ENCODE data around the gene SETD4.
"Not testable (repeated sequence)": the region's sequence is repeated elsewhere in the genome, so short reads cannot be mapped to it uniquely, and the experiment has no call there.

The SETD4 gene

GRCh38 chr21:36076878-36077655 lies 16.7 kb upstream of the SETD4 start:
- no peak for DNase-seq

GRCh38 chr21:36075953-36076352 lies 15.6 kb upstream of the SETD4 start:
- no peak for DNase-seq

GRCh38 chr21:36075171-36075570 lies 14.8 kb upstream of the SETD4 start:
- DNase-seq, result no peak

- not testable (repeated sequence) for DNase-seq
These were observed 13.6 kb upstream of the SETD4 start for GRCh38 chr21:36073911-36074310.

- no peak for DNase-seq
These were observed 12.9 kb upstream of the SETD4 start for GRCh38 chr21:36073181-36073580.

- DNase-seq, result no peak
These were observed 12.3 kb upstream of the SETD4 start for GRCh38 chr21:36072453-36073162.

GRCh38 chr21:36070999-36071398 lies 10.7 kb upstream of the SETD4 start:
- DNase-seq, result no peak

GRCh38 chr21:36069713-36070583 lies 9.6 kb upstream of the SETD4 start, which contains the start of gene CBR1:
CBR1 (plus strand) TSS chr21:36070024; CDS start chr21:36070116, 92 bp downstream.
- DNase-seq, result peak; percentile 62 to 82 (median 67)

GRCh38 chr21:36068748-36069398 lies 8.5 kb upstream of the SETD4 start:
- no peak for DNase-seq

- DNase-seq, result no peak
These were observed 5.2 kb upstream of the SETD4 start for GRCh38 chr21:36065497-36066036.

GRCh38 chr21:36064085-36064460 lies 3.7 kb upstream of the SETD4 start:
- DNase-seq, result no peak

GRCh38 chr21:36063375-36064084 lies 3.2 kb upstream of the SETD4 start:
- DNase-seq, result no peak

GRCh38 chr21:36061445-36061844 lies 1.1 kb upstream of the SETD4 start:
- no peak for DNase-seq

- DNase-seq, result no peak
These were observed 535 bp downstream of the SETD4 start for GRCh38 chr21:36059823-36060158.

GRCh38 chr21:36055551-36055950 lies 4.8 kb downstream of the SETD4 start:
- no peak for DNase-seq

- no peak for DNase-seq
These were observed 6.6 kb downstream of the SETD4 start for GRCh38 chr21:36053715-36054062.

GRCh38 chr21:36052860-36053714 lies 7.2 kb downstream of the SETD4 start:
- DNase-seq, result no peak

- DNase-seq, result no peak
These were observed 12.0 kb downstream of the SETD4 start for GRCh38 chr21:36048357-36048756.

GRCh38 chr21:36047139-36047538 lies 13.2 kb downstream of the SETD4 start:
- no peak for DNase-seq

- DNase-seq, result no peak
These were observed 14.3 kb downstream of the SETD4 start for GRCh38 chr21:36045993-36046392.

- no peak for DNase-seq
These were observed 16.3 kb downstream of the SETD4 start for GRCh38 chr21:36044056-36044455.
